HG03108 (cell line): ENCODE results near the gene COL15A1.

Experiments
- ATAC-seq: cut with Tn5 transposase; IDR thresholded peaks from one replicate; pipeline ENCODE4 v1.9.1; 2021; ENCODE audit warnings: moderate library complexity; ENCODE audit not compliant: unreplicated experiment

The COL15A1 gene

DNA sequence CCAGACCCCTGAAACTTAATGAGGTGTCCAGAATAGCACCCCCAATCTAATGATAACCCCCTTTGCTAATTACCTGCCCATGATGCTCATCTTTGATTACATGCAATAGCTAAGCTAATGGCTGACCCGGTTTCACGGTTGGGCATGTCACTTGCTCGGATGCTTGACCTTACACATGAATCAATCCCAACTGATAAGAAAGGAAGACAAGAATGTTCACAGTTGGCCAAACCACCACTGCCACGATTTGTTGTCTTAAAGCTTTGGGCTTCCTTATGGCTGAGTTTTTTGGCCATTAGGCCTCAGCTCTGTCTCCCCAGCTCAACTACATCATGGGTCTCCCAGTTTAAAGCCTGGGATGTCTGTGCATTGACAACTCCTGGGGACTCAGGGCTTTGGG, 108.1 kb downstream of the COL15A1 start:
- no peak for ATAC-seq

DNA sequence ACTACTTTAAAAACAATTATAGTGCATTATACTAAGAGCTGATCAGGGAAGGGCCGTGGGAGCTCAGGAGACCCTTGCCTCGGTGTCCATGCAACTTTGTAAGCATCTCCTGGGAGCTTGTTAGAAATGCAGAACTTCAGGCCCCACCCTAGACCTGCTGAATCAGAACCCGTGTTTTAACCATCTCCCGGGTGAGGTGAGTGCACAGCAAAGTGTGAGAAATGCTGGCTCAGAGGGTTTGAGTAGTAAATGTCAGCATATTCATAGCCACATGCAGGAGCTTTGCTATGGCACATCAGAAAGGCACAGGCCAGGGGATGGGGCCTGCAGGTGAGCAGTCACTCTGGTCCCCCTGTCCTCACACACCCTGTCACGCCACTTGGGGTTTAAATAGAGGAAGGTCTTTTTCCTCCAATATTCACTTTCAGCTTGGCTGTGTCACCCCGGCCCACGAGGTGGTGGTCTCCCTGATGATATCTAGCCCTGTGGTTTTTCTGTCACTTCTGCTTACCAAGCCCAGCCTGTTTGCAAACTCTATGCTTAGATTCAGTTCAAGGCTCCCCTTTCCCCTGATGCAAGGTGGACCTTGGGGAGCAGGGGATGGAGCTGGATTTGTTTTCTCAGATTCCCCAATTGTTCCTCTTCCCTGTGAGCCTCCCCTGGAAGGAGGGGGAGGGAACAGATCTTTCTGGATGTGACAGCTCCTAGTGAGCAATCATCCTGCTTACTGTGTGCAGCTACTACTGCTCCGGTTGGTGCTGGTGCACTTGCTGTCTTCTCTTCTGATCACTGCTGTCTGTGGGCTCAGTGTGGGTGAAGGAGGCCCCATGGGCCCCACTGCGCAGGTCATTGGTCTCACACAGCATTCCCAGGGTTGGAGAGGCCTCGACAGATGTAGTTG, 109.4 kb downstream of the COL15A1 start:
- no peak for ATAC-seq

DNA sequence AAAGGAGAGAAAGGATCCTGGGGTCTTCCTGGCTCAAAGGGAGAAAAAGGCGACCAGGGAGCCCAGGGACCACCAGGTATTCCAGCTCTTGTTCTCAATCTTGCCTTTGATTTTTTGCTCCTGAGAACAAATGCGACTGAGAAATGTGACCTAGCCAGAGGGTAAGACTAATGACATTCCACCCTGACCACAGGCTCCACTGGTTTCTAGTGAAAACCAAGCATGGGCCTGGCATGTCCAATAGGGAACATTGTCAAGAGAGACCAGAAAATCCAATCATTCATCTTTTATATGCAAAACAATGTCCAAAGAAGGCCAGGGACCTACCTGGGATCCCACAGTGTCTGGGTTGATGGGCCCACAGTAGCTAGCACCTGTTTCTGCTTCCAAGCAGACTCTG, 110.9 kb downstream of the COL15A1 start:
- ATAC-seq, result no peak

DNA sequence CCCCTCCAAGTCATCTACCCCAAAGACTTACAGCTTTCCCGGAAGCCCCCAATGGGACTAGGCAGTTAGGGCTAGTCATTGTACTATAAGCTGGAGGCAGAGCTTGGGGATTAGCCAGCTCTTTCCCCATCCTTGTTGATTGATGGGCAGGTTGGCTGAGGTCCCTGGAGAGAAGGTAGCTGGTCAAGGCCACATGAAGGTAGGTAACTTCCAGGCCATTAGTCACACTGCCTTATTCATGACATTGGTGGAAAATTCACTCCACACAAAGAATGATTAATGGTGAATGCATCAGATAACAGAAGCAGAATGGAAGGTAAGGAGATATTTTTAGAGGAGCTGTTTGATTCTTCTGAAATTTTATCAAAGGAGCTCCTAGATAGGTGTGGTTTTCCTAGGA, 111.7 kb downstream of the COL15A1 start:
- ATAC-seq, result no peak

DNA sequence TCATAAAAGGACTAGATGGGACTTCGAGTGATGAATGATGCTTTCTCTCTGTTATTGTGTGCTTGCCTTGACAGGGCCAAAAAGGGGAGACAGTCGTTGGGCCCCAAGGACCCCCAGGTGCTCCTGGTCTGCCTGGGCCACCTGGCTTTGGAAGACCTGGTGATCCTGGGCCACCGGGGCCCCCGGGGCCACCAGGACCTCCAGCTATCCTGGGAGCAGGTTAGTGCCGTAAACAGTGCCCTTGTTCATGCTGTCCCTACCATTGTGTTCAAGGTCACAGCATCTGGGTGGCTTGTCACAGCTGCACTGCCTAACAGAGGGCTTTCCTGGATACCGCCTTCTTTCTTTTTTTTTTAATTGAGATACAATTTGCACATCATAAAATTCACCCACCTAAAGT, 112.5 kb downstream of the COL15A1 start:
- ATAC-seq, result no peak

DNA sequence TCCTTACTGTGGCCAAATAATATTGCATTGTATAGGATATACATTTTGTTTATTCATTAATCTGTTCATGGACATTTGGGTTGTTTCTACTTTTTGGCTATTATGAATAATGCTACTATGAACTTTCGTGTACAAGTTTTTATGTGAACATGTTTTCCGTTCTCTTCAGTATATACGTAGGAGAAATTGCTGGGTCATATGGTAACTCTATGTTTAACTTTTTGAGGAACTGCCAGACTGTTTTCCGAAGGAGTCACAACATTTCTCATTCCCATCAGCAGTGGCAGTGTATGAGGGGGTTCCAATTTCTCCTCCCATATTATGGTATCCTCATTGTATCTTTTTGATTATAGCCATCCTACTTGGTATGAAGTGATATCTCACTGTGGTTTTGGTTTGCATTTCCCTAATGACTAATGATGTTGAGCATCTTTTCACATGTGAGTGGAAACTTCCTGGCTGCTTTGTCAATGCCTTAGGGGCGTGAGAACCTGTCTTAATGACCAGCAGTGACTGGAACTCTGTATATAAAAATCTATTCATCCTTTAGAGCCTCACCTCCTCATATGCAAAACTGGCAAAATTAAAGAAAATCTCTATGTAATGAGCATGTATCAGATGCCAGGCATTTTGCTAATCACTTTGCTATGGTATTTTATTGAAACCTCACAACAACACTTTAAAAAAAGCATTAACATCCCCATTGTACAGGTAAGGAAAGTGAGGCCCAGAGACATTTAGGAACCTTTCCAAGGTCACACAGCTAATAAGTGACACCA, 113.4 kb downstream of the COL15A1 start:
- no peak for ATAC-seq

DNA sequence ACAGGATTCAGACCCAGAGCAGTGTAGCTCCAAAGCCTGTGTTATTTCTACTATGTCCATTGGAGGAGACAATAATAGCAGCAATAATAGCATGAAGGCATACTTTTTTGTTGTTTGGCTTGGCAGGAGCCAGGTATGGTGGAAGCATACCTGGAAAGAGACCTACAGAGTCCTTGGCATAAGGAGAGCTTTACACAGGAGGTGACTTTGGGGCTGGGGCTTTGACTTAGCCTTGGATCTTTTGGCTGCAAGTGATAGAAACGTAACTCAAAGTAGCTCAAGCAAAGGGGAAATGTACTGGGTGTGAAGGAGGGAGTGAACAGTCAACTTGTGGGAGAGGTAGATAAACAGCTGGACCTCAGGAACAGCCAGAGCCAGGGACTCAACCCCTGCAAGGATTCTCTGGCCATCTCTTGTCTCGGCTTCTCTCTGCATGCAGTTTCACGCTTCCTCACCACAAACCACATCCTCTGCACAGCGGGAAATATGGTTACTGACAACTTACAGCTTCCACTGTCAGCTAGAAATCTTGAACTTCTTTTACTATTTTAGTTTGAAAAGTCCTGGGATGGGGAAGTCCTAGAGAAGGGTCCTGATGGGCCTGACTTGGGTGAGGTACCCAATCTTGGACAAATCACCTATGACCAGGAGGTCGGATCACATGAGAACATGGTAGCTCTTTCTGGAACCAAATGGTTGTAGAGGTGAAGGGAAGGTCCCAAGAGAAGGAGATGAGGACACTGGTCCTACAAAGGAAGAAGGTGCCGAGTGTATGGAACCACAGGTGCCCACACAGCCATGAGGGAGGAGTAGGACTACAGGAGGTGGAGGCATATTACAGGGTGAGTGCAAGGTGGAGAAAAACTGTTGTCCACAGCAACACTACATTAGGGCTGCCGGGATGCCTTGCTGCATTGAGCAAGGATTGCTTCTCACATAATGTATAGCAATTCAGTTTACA, 114.2 kb downstream of the COL15A1 start:
- ATAC-seq, result peak; percentile 76

DNA sequence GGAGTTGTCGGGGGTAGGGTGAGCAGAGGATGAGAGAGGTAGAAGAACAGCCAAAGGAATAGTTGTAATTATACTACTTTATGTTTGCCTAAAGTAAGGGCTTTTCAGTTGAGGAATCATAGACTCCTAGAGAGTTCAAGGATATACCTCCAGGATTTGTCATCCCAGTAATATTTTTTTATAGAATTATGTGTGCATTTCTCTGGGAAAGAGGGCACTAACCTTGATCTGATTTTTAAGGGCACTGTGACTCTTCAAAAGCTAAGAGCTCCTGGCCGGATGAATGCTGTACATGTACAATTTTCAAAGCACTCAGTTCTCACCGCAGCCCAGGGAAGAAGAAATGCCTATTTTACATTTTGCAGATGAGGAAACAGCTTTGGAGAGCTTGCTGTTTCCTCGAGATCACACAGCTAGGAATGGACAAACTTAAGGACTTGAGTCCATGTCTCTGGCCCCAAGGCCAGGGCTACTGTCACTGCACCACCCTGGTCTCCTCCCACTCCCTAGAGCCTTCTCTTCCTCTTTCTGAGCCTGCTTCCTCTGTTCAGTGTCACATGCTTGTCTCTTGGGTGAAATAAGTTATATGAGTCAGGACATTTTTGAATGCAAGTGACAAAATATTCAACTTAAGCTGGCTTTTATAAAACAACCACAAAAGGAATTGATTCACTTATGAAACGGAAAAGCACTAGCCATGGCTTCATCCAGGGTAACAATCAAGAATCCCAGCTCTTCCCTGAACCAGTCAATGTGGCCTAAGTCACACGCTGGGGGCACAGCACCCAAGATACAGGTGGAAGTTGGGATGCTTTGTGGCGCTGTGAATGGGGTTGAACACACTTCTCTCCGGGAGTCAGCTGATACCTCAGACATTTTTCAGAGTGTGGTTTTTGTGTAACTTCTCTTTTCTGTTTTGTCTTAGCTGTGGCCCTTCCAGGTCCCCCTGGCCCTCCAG, 115.5 kb downstream of the COL15A1 start:
- peak; percentile 58 for ATAC-seq

DNA sequence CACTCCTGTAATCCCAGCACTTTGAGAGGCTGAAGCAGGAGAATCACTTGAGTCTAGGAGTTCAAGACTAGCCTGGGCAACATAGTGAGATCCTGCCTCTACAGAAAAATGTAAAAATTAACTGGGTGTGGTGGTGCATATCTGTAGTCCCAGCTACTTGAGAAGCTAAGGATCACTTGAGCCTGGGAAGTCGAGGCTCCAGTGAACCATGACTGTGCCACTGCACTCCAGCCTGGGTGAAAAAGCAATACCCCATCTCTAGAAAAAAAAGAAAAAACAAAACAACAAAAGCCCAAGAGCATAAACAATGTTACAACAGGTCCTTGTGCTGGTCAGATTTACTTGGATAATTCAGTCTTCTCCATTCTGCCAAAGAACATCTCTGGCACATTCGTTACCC, 116.9 kb downstream of the COL15A1 start:
- ATAC-seq, result no peak

DNA sequence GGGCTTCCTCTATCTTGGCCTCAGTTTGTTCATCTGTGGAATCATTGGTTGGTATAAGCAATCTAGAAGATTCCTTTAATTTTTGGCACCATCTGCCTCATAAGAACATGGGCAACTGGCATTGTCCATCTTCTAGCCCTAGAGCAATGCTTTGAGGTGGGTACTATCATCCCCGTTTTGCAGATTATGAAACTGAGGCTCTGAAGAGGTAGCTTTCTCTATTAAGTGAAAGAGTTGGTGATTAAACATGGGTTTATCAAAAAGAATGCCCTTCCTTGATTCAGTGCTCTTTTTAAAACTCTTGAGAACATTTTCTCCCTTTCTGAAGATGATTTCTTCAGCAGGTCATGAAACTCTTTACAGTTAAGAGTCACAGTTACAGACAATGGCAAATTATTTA, 118.8 kb downstream of the COL15A1 start:
- ATAC-seq, result no peak

DNA sequence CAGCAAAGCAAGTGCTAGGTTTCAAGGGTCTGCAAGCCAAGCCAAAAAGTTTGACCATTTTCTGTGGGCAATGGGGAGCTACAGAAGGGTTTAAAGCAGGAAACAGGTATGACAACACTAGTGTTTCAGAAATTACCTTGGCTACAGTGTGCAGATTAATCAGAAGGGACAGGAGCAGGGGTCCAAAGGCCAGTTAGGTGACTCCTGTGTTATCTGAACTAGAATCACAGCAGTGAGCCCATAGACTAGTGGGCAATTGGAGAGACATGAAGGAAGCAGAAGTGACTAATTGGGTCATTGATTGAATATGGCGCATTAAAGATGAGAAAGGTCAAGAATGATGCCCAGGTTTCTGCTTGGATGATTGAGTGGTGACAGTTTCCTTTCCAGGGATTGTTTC, 119.8 kb downstream of the COL15A1 start:
- ATAC-seq, result no peak

DNA sequence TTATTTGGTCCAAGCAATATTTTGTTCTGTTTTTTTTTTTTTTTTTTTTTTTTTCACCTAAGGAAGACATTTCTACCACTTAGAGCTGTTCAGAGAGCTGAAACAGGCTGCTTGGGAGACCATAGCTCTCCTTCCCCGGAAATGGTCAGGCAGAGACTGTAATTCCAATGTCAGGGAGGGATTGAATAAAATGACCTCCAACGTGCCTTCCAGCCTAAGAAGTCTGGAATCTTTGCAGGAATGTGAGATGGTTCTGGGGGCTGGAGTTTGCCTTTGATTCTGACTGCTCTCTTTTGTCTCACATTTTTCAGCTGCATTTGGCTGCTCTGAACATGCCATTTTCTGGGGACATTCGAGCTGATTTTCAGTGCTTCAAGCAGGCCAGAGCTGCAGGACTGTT, 122.9 kb downstream of the COL15A1 start:
- ATAC-seq, result no peak

DNA sequence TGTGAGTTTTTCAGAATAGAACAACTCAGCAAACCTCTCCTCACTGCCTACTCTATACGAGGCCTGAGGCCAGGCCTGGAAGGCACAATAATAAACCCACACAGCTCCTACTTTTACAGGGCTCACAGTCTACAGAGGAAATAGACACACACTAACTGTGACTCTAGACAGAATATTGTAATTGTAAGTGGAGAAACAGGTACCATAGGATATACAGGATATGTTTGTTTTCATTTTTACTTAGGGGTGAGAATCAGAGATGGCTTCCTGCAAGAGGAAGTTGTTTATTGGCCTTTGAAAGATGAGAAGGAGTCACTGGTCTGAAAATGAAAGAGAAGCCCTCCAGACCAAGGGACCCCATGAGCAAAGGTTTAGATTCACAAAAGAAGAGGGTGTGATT, 125.4 kb downstream of the COL15A1 start:
- no peak for ATAC-seq

DNA sequence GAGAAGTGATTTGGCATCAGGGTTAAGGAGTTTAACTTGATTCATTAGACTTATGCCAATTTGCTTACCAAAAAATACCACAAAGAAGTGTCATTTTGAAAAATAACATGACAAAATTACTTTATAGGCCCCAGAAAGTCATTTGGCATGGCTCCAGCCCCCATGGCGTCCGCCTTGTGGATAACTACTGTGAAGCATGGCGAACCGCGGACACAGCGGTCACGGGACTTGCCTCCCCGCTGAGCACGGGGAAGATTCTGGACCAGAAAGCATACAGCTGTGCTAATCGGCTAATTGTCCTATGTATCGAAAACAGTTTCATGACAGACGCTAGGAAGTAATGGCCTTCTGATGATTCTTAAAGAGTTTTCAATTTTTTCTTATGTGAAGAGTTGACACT, 125.8 kb downstream of the COL15A1 start:
- no peak for ATAC-seq

DNA sequence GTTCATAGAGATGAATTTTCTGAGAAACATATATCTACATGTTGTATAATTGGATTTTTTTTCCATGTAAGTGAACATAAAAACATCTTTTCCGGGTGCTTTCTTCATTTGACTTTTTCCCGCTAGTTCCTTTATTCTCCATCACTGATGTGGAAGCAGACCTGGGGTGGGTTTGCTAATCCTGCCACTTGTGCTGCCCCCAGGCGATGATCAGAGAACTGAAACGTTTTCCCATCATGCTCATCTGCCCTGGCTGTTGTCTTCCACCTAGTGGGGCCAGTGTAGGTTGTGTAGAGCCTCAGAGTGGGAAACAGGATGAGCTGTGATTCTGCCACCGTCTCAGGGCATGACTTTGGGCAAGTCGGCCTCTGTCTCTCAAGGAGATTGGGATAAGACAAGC, 127.0 kb downstream of the COL15A1 start:
- no peak for ATAC-seq

DNA sequence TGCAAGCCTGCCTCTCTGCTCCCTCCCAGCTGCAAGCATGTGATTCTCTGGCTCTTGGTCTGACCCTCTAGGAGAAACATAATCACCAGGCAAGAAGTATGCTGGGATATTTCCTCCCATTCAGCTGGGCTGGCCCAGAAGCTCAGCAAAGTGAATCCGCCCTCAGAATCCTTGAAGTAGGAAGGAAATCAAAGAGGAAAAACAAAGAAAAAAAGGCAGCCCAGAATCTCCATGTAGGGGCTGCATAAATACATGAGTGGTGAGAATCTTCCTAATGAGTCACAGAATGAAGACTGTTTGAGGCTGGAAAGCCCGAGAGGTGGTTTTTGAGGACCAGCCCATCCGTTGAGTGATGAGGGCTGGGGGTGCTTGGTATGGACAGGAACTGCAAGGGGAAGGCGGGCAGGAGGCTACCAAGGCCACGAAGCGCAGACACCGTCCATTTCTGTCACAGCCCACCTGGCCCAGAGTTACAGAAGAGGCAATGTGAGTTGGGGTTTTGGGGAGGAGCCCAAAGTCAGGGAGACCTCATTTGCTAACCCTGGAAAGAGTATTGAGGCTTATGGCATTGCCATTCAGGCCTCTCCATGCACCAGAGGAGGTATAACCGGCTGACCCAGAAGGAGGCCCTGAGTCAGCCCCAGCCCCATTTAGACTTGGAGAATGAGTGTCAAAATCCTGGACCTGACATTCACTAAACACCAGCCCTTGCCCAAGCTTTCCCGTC, 127.8 kb downstream of the COL15A1 start:
- ATAC-seq, result no peak

DNA sequence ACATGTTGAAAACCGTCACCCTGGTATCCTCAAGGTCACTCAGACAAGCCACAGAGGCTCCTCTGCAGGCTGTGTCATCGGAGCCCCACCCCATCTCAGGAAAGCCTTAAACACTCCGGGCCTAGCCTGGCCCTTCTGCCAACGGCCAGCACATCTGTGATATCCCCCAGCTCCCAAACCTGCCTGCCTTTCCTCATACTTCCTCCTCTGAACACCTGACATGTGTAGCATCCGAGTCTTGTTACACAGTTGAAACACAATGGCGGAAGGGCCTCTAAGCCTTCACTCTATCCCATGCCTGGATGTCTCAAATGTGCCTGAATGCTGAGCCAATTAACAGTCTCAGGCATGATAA, 128.3 kb downstream of the COL15A1 start:
- ATAC-seq, result no peak

DNA sequence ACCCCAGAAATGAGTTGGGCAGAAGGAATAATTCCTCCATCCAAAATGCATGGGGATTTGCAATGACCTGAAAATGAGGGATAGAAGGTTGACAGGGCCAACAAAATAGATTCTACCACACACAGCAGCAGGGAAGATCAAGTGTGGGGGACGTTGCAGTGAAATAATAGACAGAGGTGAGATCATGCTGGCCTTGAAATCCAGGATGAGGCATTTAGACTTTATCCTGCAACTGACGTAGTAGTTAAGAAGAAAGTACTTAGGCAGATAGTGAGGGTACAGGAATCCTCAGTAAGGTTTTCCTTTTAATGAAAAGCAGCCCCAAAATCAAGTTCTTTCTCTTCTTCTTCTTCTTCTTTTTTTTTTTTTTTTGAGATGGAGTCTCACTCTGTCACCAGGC, 129.6 kb downstream of the COL15A1 start:
- ATAC-seq, result no peak
